Measurements from ENCODE around the gene NAV3. TPM values are rescaled to one million over a fixed set of nuclear protein-coding genes. Genes with fewer than 3 reads are reported as not detected.

The NAV3 gene
- total and polyA plus RNA-seq, 2 of the 4 experiments (the other 2 are of a cell fraction): 25.5 to 106 TPM

GRCh38 chr12:77915071-77915600 lies 84.4 kb downstream of the NAV3 start:
- H3K9me1 ChIP-seq (ENCODE audit: insufficient read depth, low read length): no peaks in the 10 kb centered on the region
- no peaks in the 10 kb centered on the region for H3K79me1 ChIP-seq (ENCODE audit: low read depth in 1 of 2, low read length in 2 of 2)
- H3K18ac ChIP-seq (ENCODE audit: low read depth, low read length): no peak overlapping the region
- no peaks in the 10 kb centered on the region for H3K9me3 ChIP-seq (ENCODE audit: control insufficient read depth, insufficient read depth, low read length)
- H3K4me3 ChIP-seq (ENCODE audit: insufficient read depth, low read depth, low read length): no peak overlapping the region
- H2AK9ac ChIP-seq (replicated peaks; ENCODE audit: low read depth, low read length, poor library complexity): no peak overlapping the region
- no peak overlapping the region for H3K23ac ChIP-seq (ENCODE audit: low read depth, low read length)
- H2AFZ ChIP-seq (replicated peaks; ENCODE audit: low read length, poor library complexity): no peak overlapping the region
- H3K9ac ChIP-seq (ENCODE audit: low read depth, low read length): no peak overlapping the region
- no peak overlapping the region for H3K14ac ChIP-seq (replicated peaks; ENCODE audit: low read depth, low read length)
- WGBS, 2 experiments (ENCODE audit: extremely low coverage in 2 of 2, insufficient read length in 1 of 2): no CpG with 5 or more reads among the region's 1 CpG
- no peak overlapping the region for H4K91ac ChIP-seq (ENCODE audit: insufficient read depth, low read depth, low read length)
- ATAC-seq (ENCODE audit: low read depth): no peak
- in situ Hi-C loops (cut with MboI; ENCODE audit: low sequenced_read_pairs): no loop called here
- CTCF ChIA-PET: interaction anchor here (0.8 kb wide), 1 partner anchor 10 kb away, joined by 3 read pairs; no protein-coding TSS in a partner anchor
- no peak overlapping the region for H3K27ac ChIP-seq (ENCODE audit: insufficient read depth, low read length)
- intact Hi-C loops (cut with micrococcal nuclease): no loop called here
- dilution Hi-C loops (cut with HindIII; ENCODE audit: low sequenced_read_pairs, unreplicated experiment): no loop called here
- POLR2A ChIA-PET (ENCODE audit: unreplicated experiment): interaction anchor here (0.6 kb wide), 1 partner anchor 38 kb away, joined by 4 read pairs; no protein-coding TSS in a partner anchor
- H3K56ac ChIP-seq (ENCODE audit: extremely low read depth, insufficient read depth, low read length): no peak overlapping the region
- no TSS peak for BruUV-seq (replicated peaks)
- no peaks in the 10 kb centered on the region; the same call in 1 of the 2 replicates for H3K27me3 ChIP-seq (ENCODE audit: control insufficient read depth, insufficient read depth, low read length)
- no peak overlapping the region for H4K5ac ChIP-seq (ENCODE audit: low read depth, low read length)
- no peak overlapping the region for H2AK5ac ChIP-seq (ENCODE audit: low read depth, low read length)
- no peaks in the 10 kb centered on the region for H3K36me3 ChIP-seq (ENCODE audit: control insufficient read depth, insufficient read depth, low read length)
- DNase-seq: no peak
- no peak overlapping the region for H2BK5ac ChIP-seq (ENCODE audit: low read depth, low read length, poor library complexity, severe bottlenecking)
- H3K4ac ChIP-seq (ENCODE audit: low read depth, low read length): no peak overlapping the region
- H2BK20ac ChIP-seq (ENCODE audit: low read depth, low read length): no peak overlapping the region
- no peak overlapping the region for H2BK15ac ChIP-seq (ENCODE audit: low read depth, low read length)
- no peaks in the 10 kb centered on the region for H4K20me1 ChIP-seq (ENCODE audit: insufficient read depth, low read length)
- no peak overlapping the region for H3K4me2 ChIP-seq (ENCODE audit: low read depth, low read length)
- TF ChIP-seq RFX5 (IDR thresholded peaks at IDR 0.05; ENCODE audit: low read depth, low read length): no peak
- no peak overlapping the region for H2BK120ac ChIP-seq (ENCODE audit: low read depth, low read length)
- H3K4me1 ChIP-seq (ENCODE audit: control insufficient read depth, insufficient read depth, low read length): no peaks in the 10 kb centered on the region
- no peak overlapping the region for H4K8ac ChIP-seq (ENCODE audit: low read depth in 2 of 2, low read length in 2 of 2)

All from IMR-90 (cell line).